Esophagus (tissue), 2 donors: ENCODE measurements around the gene PLEKHA5. TPM values are rescaled to one million over a fixed set of nuclear protein-coding genes. Genes with fewer than 3 reads are reported as not detected.
"Not testable (repeated sequence)": the region's sequence is repeated elsewhere in the genome, so short reads cannot be mapped to it uniquely, and the experiment has no call there.

Experiments
- H3K27ac ChIP-seq, 2 donors: one replicate each; pipeline ENCODE4 v1.5.1; 2013; ENCODE audit warnings: low read depth in 2 of 2, mild to moderate bottlenecking in 2 of 2, inconsistent platforms in 1 of 2, low read length in 1 of 2, moderate library complexity in 1 of 2
- H3K27me3 ChIP-seq, 2 donors: one replicate each; pipeline ENCODE4 v1.6.1; 2013; ENCODE audit warnings: low read length in 2 of 2, control low read depth in 1 of 2, mild to moderate bottlenecking in 1 of 2; ENCODE audit not compliant: insufficient read depth in 2 of 2, control insufficient read depth in 1 of 2
- H3K36me3 ChIP-seq, 2 donors: one replicate each; pipeline ENCODE4 v1.6.1; 2013; ENCODE audit warnings: low read length in 1 of 2; ENCODE audit not compliant: control insufficient read depth in 2 of 2, insufficient read depth in 2 of 2
- H3K4me1 ChIP-seq, 2 donors: one replicate each; pipeline ENCODE4 v1.6.1; 2013; ENCODE audit warnings: low read length in 1 of 2; ENCODE audit not compliant: control insufficient read depth in 2 of 2, insufficient read depth in 2 of 2
- H3K4me3 ChIP-seq, 2 donors: one replicate each; pipeline ENCODE4 v1.5.1; 2013; ENCODE audit warnings: low read length in 2 of 2, mild to moderate bottlenecking in 2 of 2, low read depth in 1 of 2, moderate library complexity in 1 of 2
- H3K9me3 ChIP-seq, 2 donors: one replicate each; pipeline ENCODE4 v1.6.1; 2013; ENCODE audit warnings: mild to moderate bottlenecking in 2 of 2, low read depth in 1 of 2, low read length in 1 of 2, moderate library complexity in 1 of 2; ENCODE audit not compliant: control insufficient read depth in 2 of 2, insufficient read depth in 1 of 2
- WGBS, 2 donors: extraction: QIAGEN DNeasy Blood & Tissue Kit; methylation state at CpG; one replicate each; pipeline ENCODE4 v1.1.7; 2013; 5-methylcytosine and 5-hydroxymethylcytosine counted together
- polyA plus RNA-seq, 2 donors: library from polyadenylated mRNA; stranded (reverse); fragments of 200-250 nt; gene quantifications; one replicate each; pipeline ENCODE4 v1.2.3, GENCODE V29; 2013
- donor health status: healthy with polysubstance abuse.
- donor health status: Bipolar disorder and iron deficiency.

Gene PLEKHA5
- polyA plus RNA-seq, 2 donors, result 17.6 to 27.8 TPM

DNA sequence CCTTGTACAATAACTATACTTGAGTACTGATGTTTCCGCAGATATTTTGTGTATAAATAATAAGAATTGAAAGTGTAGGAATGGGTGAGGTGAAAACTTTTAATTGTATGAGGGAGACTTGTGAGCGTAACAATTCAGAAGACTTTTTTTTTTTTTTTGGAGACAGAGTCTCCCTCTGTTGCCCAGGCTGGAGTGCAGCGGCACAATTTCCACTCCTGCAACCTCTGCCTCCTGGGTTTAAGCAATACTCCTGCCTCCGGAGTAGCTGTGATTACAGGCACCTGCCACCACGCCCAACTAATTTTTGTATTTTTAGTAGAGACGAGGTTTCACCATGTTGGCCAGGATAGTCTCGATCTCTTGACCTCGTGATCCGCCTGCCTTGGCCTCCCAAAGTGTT is 40.8 kb downstream of the PLEKHA5 start:
- H3K4me1 ChIP-seq, H3K27ac ChIP-seq, H3K27me3 ChIP-seq, H3K36me3 ChIP-seq, H3K9me3 ChIP-seq, H3K4me3 ChIP-seq: not testable (repeated sequence)
- WGBS, 2 donors, result 90 to 98% methylated on average over 9 of the region's 9 CpGs

DNA sequence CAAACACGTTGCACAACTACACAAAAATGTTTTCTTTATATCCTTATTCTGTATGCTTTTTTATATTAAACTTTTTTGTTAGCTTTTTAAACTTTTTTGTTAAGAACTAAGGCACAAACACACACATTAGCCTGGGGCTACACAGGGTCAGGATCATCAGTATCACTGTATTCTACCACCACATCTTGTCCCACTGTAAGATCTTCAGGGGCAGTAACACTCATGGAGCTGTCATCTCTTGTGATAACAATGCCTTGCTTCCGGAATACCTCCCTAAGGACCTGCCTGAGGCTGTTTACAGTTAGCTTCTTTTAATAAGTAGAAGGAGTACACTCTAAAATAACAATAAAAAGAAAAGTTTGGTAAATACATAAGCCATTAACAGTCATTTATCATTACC is 42.2 kb downstream of the PLEKHA5 start:
- WGBS, 2 donors, result 73 to 80% methylated on average over 2 of the region's 2 CpGs
- H3K4me1 ChIP-seq, result no peaks in the 10 kb centered on the region
- no peaks in the 10 kb centered on the region for H3K27me3 ChIP-seq
- H3K9me3 ChIP-seq, result no peaks in the 10 kb centered on the region
- H3K4me3 ChIP-seq, result no peak overlapping the region
- no peaks in the 10 kb centered on the region for H3K36me3 ChIP-seq
- H3K27ac ChIP-seq, result no peak overlapping the region

DNA sequence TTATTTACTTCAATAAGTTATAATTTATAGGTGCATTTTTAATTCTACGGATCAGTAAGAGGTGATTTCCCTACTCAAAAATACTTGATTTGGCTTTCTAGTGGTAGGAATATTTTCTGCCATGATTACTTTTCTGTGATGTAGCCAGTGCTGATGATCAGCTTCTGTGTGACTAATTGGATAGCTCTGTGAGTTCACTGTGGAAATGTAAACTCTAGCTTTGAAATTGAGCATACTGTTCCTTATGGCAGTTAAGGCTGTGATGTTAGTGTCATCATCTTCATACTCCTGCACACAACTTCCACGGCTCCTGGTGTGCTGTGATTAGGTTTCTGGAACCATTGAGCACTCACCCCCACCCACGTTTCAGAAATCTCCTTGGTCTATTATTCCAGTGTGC is 48.2 kb downstream of the PLEKHA5 start:
- Histone ChIP-seq H3K27me3 (no peaks in the 10 kb centered on the region), H3K4me3 (no peak overlapping the region), H3K27ac (no peak overlapping the region), H3K36me3 (no peaks in the 10 kb centered on the region), H3K9me3 (no peaks in the 10 kb centered on the region), H3K4me1 (no peaks in the 10 kb centered on the region)
- WGBS, 2 donors, result 71 to 73% methylated on average over 3 of the region's 3 CpGs

DNA sequence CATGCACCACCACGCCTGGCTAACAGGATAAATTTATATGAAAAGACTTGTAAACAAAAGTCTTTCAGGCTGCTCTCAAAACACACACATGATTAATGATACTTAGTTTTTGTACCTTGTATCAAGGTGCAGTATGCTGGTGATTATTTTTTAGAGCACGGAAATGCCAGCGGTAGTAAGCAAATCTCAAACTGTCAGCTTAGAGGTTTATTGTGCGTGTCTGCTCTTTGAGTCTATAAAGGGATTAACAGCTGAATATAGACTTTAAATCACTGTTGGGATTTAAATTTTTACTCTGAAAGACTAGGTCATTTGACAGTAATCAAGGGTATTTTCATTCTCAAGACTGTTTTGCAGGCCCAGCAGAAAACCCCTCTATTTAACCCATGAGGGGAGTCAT is 50.5 kb downstream of the PLEKHA5 start:
- no peaks in the 10 kb centered on the region for H3K27me3 ChIP-seq
- no peak overlapping the region for H3K27ac ChIP-seq
- no peaks in the 10 kb centered on the region for H3K9me3 ChIP-seq
- no peaks in the 10 kb centered on the region for H3K4me1 ChIP-seq
- H3K4me3 ChIP-seq, result no peak overlapping the region
- no peaks in the 10 kb centered on the region for H3K36me3 ChIP-seq
- WGBS, 2 donors, result 74 to 81% methylated on average over 4 of the region's 4 CpGs

DNA sequence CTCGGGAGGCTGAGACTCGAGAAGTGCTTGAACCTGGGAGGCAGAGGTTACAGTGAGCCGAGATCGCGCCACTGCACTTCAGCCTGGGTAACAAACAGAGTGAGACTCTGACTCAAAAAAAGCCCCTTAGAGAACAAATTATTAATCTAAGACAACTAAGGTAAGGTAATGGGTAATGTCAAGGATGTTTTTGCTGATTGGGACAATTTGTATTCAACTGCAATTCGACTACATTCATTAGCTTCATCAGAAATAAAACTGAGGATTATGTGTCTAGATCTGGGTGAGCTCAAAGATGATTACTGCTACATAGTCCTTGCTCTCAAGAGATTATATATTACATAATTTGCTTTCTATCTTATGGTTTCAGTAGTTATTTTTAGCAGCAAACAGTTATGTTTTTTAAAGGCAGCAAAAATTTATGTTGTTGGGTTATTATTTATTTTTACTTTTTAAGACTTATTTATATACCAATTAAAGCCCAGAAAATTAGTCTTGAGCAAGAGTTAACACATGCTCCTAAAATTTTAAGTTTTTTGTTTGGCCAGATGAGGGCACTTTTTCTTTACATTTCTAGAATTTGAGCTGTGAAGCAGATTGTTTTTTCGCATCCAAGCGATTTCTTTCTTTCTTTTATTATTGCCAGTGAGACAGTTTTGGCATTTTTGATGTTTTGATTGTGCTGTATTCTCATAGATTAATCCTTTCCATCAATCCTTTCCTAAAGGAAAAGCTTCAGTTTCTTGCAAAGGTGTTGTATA is 52.3 kb downstream of the PLEKHA5 start:
- Histone ChIP-seq H3K27me3 (no peaks in the 10 kb centered on the region), H3K27ac (no peak overlapping the region), H3K4me3 (no peak overlapping the region), H3K36me3 (no peaks in the 10 kb centered on the region), H3K9me3 (no peaks in the 10 kb centered on the region), H3K4me1 (no peaks in the 10 kb centered on the region)
- WGBS, 2 donors, result 81% methylated on average over 8 of the region's 8 CpGs

DNA sequence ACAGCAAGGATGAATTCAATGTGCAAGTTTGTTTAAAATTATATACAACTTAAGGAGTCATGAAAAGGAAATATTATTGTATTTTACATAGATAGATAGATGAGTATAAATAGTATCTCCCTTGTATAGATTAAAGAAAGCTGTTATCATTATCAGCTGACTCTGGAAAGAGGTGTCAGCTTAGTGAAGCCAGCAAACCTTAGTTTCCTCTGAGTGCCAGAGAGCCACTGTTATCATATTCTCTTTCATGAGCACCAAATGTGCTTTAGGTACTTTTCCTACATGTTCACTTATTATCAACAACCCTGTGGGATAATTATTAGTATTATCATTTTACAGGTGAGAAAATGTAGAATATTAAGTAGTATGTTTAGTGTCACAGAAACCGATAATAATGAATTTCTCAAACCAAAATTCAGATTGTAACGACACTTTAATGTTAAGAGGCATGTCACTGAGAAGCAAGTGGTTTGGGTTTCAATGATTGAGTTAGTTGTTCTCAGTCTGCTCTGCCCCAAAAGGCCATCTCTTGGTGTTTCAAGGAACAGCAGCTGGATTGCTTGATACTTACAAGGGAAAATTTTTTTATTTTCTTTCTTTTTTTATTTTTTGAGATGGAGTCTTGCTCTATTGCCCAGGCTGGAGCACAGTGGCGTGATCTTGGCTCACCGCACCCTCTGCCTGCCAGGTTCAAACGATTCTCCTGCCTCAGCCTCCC is 53.7 kb downstream of the PLEKHA5 start:
- Histone ChIP-seq H3K27ac (no peak overlapping the region), H3K9me3 (no peaks in the 10 kb centered on the region), H3K36me3 (no peaks in the 10 kb centered on the region), H3K4me3 (no peak overlapping the region), H3K27me3 (no peaks in the 10 kb centered on the region), H3K4me1 (no peaks in the 10 kb centered on the region)
- 91 to 96% methylated on average over 5 of the region's 5 CpGs for WGBS, 2 donors

DNA sequence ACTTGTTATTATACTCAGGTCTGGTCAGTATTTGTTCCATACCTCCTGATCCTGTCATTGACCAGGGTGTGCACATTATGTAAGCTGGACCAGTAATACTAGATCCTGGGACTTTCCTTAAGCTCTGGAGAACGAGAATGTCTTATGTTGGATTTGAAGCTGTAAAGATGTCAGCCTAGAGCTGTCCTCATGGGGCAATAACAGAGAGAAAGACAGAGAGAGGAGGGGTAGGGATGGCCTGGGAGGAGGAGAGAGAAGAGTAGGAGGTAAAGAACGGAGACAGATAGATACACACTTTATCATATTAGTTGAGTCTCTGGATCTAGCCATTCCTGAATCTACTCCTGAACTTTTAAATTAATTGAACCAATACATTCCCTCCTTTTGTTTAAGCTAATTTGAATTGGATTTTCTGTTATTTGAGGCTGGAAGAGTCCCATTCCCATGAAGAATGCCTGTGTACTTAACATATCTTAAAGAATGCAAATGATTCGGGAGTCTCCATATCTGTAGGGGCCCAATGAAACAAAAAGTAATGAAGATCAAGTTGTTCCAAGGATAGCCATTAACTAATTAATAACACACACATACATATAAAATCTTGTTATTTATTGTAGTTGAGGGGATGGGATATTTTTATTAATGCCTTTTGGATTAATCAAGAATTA is 55.9 kb downstream of the PLEKHA5 start:
- no peaks in the 10 kb centered on the region for H3K36me3 ChIP-seq
- H3K27ac ChIP-seq, result no peak overlapping the region
- WGBS, 2 donors, result 47 to 50% methylated on average over 3 of the region's 3 CpGs
- no peaks in the 10 kb centered on the region for H3K9me3 ChIP-seq
- H3K27me3 ChIP-seq, result no peaks in the 10 kb centered on the region
- H3K4me3 ChIP-seq, result no peak overlapping the region
- H3K4me1 ChIP-seq, result no peaks in the 10 kb centered on the region

DNA sequence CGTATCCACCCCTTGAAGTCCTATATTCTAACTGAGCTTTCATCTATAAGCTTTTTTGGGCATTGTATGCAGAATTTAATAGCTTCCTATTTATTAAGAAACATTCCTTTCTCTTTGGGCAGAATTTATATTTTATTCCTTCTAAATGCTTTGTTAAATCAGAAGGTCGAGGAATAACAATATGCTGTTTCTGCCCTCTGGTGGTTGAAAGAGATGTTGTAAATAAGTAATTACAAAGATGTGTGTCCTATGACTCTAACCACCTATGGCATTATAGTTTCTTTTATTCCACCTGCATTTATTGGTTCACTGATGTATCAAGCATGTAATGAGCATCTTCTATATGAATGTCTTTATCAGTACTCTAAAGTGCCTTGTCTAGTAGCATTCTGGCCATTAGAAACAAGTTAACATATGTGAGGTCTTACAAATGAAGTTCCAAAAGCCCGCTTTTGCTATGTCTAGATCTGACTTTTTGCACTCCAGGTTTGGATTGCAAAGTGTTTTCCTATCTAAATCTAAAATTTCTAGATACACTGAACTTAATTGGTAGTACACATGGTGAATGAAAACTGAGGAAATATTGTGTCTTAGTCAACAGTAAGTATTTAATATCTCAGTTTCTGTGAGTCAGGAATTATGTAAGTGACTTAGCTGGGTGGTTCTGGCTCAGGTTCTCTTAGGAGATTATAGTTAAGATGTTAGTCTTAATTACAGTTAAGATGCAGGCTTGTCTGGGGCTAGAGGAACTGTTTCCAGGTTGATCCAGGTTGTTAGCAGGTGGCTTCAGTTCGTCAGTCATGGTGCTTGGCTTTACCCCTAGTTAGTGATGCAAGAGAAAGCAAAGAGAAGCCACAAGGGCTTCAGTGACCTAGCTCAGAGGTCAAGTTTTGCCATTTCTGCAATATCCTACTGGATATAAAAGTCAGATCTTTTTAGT is 57.5 kb downstream of the PLEKHA5 start:
- Histone ChIP-seq H3K27me3 (no peaks in the 10 kb centered on the region), H3K9me3 (no peaks in the 10 kb centered on the region), H3K4me1 (no peaks in the 10 kb centered on the region), H3K36me3 (no peaks in the 10 kb centered on the region), H3K27ac (no peak overlapping the region), H3K4me3 (no peak overlapping the region)
- WGBS, 2 donors, result 50 to 55% methylated on average over 4 of the region's 4 CpGs

DNA sequence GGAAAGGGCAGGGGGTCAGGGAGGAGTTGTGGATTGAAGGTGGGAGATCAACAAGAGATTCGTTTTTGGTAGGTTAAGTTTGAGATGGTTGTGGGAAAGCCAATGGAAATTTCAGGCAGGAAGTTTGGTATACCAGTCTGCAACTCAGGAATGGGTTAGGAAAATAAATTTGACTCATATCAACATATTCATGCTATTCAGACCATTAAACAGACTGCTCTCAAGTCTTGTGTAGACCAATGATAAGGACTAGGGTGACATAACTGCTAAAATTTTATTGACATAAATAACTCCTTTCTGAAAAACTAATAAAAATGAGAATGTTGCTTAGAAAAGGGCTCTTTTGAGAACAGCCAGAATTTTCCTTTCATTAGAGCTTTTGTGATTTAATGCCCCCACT is 60.0 kb downstream of the PLEKHA5 start:
- 54 to 71% methylated on average over 1 of the region's 1 CpG for WGBS, 2 donors
- Histone ChIP-seq H3K36me3 (no peaks in the 10 kb centered on the region), H3K4me1 (no peaks in the 10 kb centered on the region), H3K27ac (no peak overlapping the region), H3K4me3 (no peak overlapping the region), H3K9me3 (no peaks in the 10 kb centered on the region), H3K27me3 (no peaks in the 10 kb centered on the region)
